22Rv1 (cell line): Measurements from ENCODE around the gene MEX3A.
A peak's percentile ranks its signal among the peaks of the same experiment; 100 is the strongest.

Experiments used
- H3K27ac ChIP-seq: fragments of 450-650 bp; 2 replicates; pipeline ENCODE4 v1.5.1; 2017
- CTCF ChIP-seq: fragments of 450-650 bp; IDR thresholded peaks from 2 replicates; pipeline ENCODE4 v1.5.1; 2017; ENCODE audit warnings: mild to moderate bottlenecking
- ZFX ChIP-seq: fragments of 450-650 bp; IDR thresholded peaks from 2 replicates; pipeline ENCODE4 v1.6.1; 2017; ENCODE audit warnings: antibody characterized with exemption, borderline replicate concordance

The MEX3A gene

GRCh38 chr1:156056326-156056849 lies 25.9 kb downstream of the MEX3A start:
- H3K27ac ChIP-seq = no peak overlapping the region
- TF ChIP-seq ZFX (no peak), CTCF (no peak)

GRCh38 chr1:156055281-156056048 lies 26.8 kb downstream of the MEX3A start:
- TF ChIP-seq CTCF = no peak
- TF ChIP-seq ZFX = no peak
- peak overlapping the region; percentile 100 for H3K27ac ChIP-seq

GRCh38 chr1:156054500-156055280 lies 27.6 kb downstream of the MEX3A start, which contains the start of gene LAMTOR2:
TSS of gene LAMTOR2 (plus strand) at chr1:156054782. CDS start at chr1:156054890, 108 bp downstream.
- no peak for TF ChIP-seq CTCF
- TF ChIP-seq ZFX = no peak
- peak within 1 kb of the TSS; percentile 100 for H3K27ac ChIP-seq

GRCh38 chr1:156053768-156054499 lies 28.3 kb downstream of the MEX3A start, which contains the start of gene UBQLN4:
TSS of gene UBQLN4 (minus strand) at chr1:156053798. CDS start at chr1:156053701, 97 bp downstream.
- TF ChIP-seq CTCF (peak; percentile 84), ZFX (no peak)
- peak within 1 kb of the TSS; percentile 100 for H3K27ac ChIP-seq

- H3K27ac ChIP-seq = peak overlapping the region; percentile 100
- TF ChIP-seq ZFX = no peak
- no peak for TF ChIP-seq CTCF
Observed at GRCh38 chr1:156052862-156053767, 29.1 kb downstream of the MEX3A start.

GRCh38 chr1:156051011-156051725 lies 31.1 kb downstream of the MEX3A start:
- no peak for TF ChIP-seq CTCF
- TF ChIP-seq ZFX = no peak
- H3K27ac ChIP-seq = peak overlapping the region; percentile 100; the same call in 1 of the 2 replicates
